PC-3 (cell line): ENCODE results near the gene TMEM184C. TPM values are rescaled to one million over a fixed set of nuclear protein-coding genes. Genes with fewer than 3 reads are reported as not detected.

Source experiments
- ATAC-seq: fragments of 200-7000 bp; cut with Tn5 transposase; 2 replicates; pipeline ENCODE4 v1.9.1; 2020; ENCODE audit warnings: mild to moderate bottlenecking, moderate library complexity
- BruUV-seq: library from RNA; stranded (reverse); fragments of 400-500 nt; replicated peaks from 2 replicates; lab custom pipeline; 2021; lab: Mats Ljungman, UMichigan
- CTCF ChIA-PET: fragments of 300-600 bp; sonication (Branson Sonifier 250); formaldehyde crosslinking; loops from one replicate; lab custom pipeline; 2022; ENCODE audit warnings: antibody characterized with exemption; lab: Charles Lee
- POLR2A ChIA-PET: fragments of 300-600 bp; sonication (Branson Sonifier 250); formaldehyde crosslinking; loops from one replicate; lab custom pipeline; 2022; ENCODE audit warnings: antibody characterized with exemption; ENCODE audit not compliant: unreplicated experiment; lab: Charles Lee
- DNase-seq: peaks from one replicate; pipeline ENCODE4 v3.0.0-alpha.2; 2015
- H2AFZ ChIP-seq: fragments of 300-600 bp; sonication (generic); 2 replicates; pipeline ENCODE4 v1.6.0; 2016; ENCODE audit warnings: antibody characterized with exemption, low read length
- H3F3A ChIP-seq: fragments of 300-600 bp; sonication (generic); one replicate; pipeline ENCODE4 v1.6.0; 2017; ENCODE audit warnings: antibody characterized with exemption, low read length, control low read depth, mild to moderate bottlenecking; ENCODE audit not compliant: unreplicated experiment
- H3K27ac ChIP-seq: fragments of 300-600 bp; sonication (generic); 2 replicates; pipeline ENCODE4 v1.5.1; 2016; ENCODE audit warnings: mild to moderate bottlenecking, low read length
- H3K27me3 ChIP-seq: fragments of 300-600 bp; sonication (generic); 2 replicates; pipeline ENCODE4 v1.6.1; 2016; ENCODE audit warnings: low read length, mixed read lengths
- H3K36me3 ChIP-seq: fragments of 300-600 bp; sonication (generic); 2 replicates; pipeline ENCODE4 v1.6.1; 2016; ENCODE audit warnings: low read depth, mixed run types, low read length, mixed read lengths
- H3K4me1 ChIP-seq: fragments of 300-600 bp; sonication (generic); 2 replicates; pipeline ENCODE4 v1.5.1; 2016; ENCODE audit warnings: low read length; ENCODE audit not compliant: insufficient read depth
- H3K4me2 ChIP-seq: fragments of 300-600 bp; sonication (generic); 2 replicates; pipeline ENCODE4 v1.6.0; 2016; ENCODE audit warnings: low read length
- H3K4me3 ChIP-seq: fragments of 300-600 bp; sonication (generic); 2 replicates; pipeline ENCODE4 v1.5.1; 2016; ENCODE audit warnings: mild to moderate bottlenecking, low read length, mixed read lengths
- H3K79me2 ChIP-seq: fragments of 300-600 bp; sonication (generic); 2 replicates; pipeline ENCODE4 v1.6.1; 2017; ENCODE audit warnings: low read length, mixed read lengths
- H3K9ac ChIP-seq: fragments of 300-600 bp; sonication (generic); 2 replicates; pipeline ENCODE4 v1.6.0; 2016; ENCODE audit warnings: mild to moderate bottlenecking, low read length
- H3K9me2 ChIP-seq: fragments of 300-600 bp; sonication (generic); replicated peaks from 2 replicates; pipeline ENCODE4 v1.6.1; 2016; ENCODE audit warnings: mixed run types, low read length, mixed read lengths
- H3K9me3 ChIP-seq: fragments of 300-600 bp; sonication (generic); 2 replicates; pipeline ENCODE4 v1.6.1; 2016; ENCODE audit warnings: low read length, mixed read lengths
- H4K20me1 ChIP-seq: fragments of 300-600 bp; sonication (generic); 2 replicates; pipeline ENCODE4 v1.6.1; 2016; ENCODE audit warnings: low read length, mixed read lengths
- CTCF ChIP-seq: fragments of 300-600 bp; sonication (generic); conservative IDR thresholded peaks from 2 replicates; pipeline ENCODE4 v1.5.1; 2017; ENCODE audit warnings: antibody characterized with exemption, low read depth, mild to moderate bottlenecking, low read length
- EZH2 ChIP-seq: fragments of 300-600 bp; sonication (generic); IDR thresholded peaks from one replicate; pipeline ENCODE4 v1.6.1; 2017; ENCODE audit warnings: antibody characterized with exemption, mild to moderate bottlenecking, low read length; ENCODE audit not compliant: unreplicated experiment
- EZH2phosphoT487 ChIP-seq: fragments of 300-600 bp; sonication (generic); IDR thresholded peaks from 2 replicates; pipeline ENCODE4 v1.6.1; 2018; ENCODE audit warnings: mild to moderate bottlenecking, antibody characterized with exemption, low read length, borderline replicate concordance
- intact Hi-C: fragments of 100-400 bp; cut with micrococcal nuclease; formaldehyde crosslinking; loops from 2 replicates; pipeline ENCODE4 v1.9.0; 2023
- total RNA-seq: library from RNA; depleted of rRNA; stranded (reverse); fragments of >200 nt; gene quantifications from 2 replicates; pipeline ENCODE4 v1.2.3, GENCODE V29; 2014

TMEM184C gene
- total RNA-seq, 1 experiment from 2014 or later: 17.5 TPM

- Histone ChIP-seq H3K27ac (no peak overlapping the region), H3K9me3 (no peaks in the 10 kb centered on the region)
These were observed 16.4 kb downstream of the TMEM184C start for GRCh38 chr4:147633643-147634042.

GRCh38 chr4:147635348-147635747 lies 18.2 kb downstream of the TMEM184C start:
- no TSS peak for BruUV-seq
- ChIA-PET POLR2A (no interaction called here), CTCF (no interaction called here)
- Histone ChIP-seq H3F3A (no peaks in the 10 kb centered on the region), H3K9ac (no peak overlapping the region), H4K20me1 (no peaks in the 10 kb centered on the region), H2AFZ (no peak overlapping the region), H3K4me3 (no peak overlapping the region), H3K27me3 (no peaks in the 10 kb centered on the region), H3K79me2 (no peaks in the 10 kb centered on the region), H3K4me2 (no peak overlapping the region), H3K9me2 (no peaks in the 10 kb centered on the region), H3K27ac (no peak overlapping the region), H3K4me1 (no peaks in the 10 kb centered on the region), H3K9me3 (no peaks in the 10 kb centered on the region), H3K36me3 (peaks cover 32% of the 10 kb centered on the region)
- intact Hi-C loops: no loop called here
- TF ChIP-seq CTCF: no peak
- no peak for TF ChIP-seq EZH2
- no peak for TF ChIP-seq EZH2phosphoT487
- ATAC-seq: no peak
- no peak for DNase-seq

More at GRCh38 chr4:147633643-147634042, 16.4 kb downstream of the TMEM184C start:
- Histone ChIP-seq H4K20me1 (no peaks in the 10 kb centered on the region), H3K4me1 (no peaks in the 10 kb centered on the region), H3K9ac (no peak overlapping the region), H3K9me2 (no peaks in the 10 kb centered on the region), H3F3A (no peaks in the 10 kb centered on the region), H3K79me2 (no peaks in the 10 kb centered on the region), H3K36me3 (peaks cover 34% of the 10 kb centered on the region), H3K4me2 (no peak overlapping the region), H2AFZ (no peak overlapping the region), H3K4me3 (no peak overlapping the region), H3K27me3 (no peaks in the 10 kb centered on the region)
- CTCF ChIA-PET: no interaction called here
- ATAC-seq (no peak), DNase-seq (no peak)
- BruUV-seq: no TSS peak
- no peak for TF ChIP-seq EZH2
- intact Hi-C loops: no loop called here
- POLR2A ChIA-PET: no interaction called here

GRCh38 chr4:147638365-147638764 lies 21.2 kb downstream of the TMEM184C start:
- no peak for ATAC-seq
- no TSS peak for BruUV-seq

More at GRCh38 chr4:147638365-147638764, 21.2 kb downstream of the TMEM184C start:
- Histone ChIP-seq H3K79me2 (no peaks in the 10 kb centered on the region), H3K9ac (no peak overlapping the region), H2AFZ (no peak overlapping the region), H3K27ac (no peak overlapping the region), H3K36me3 (peaks cover 31% of the 10 kb centered on the region), H3K27me3 (no peaks in the 10 kb centered on the region), H4K20me1 (no peaks in the 10 kb centered on the region), H3K4me3 (no peak overlapping the region), H3K4me1 (0 out of 2 replicates have a peak, but pooled peaks cover 5% of the 10 kb centered on the region), H3K9me3 (no peaks in the 10 kb centered on the region), H3K9me2 (no peaks in the 10 kb centered on the region), H3K4me2 (no peak overlapping the region), H3F3A (no peaks in the 10 kb centered on the region)
- CTCF ChIA-PET: interaction anchor here (0.6 kb wide), 1 partner anchor 228 kb away, joined by 4 read pairs; no protein-coding TSS in a partner anchor
- POLR2A ChIA-PET: no interaction called here
- TF ChIP-seq EZH2: no peak
- no peak for TF ChIP-seq CTCF
- no peak for TF ChIP-seq EZH2phosphoT487
- intact Hi-C loops: no loop called here
- no peak for DNase-seq
